ENCODE measurements around the gene ADH5.

Gene ADH5

DNA sequence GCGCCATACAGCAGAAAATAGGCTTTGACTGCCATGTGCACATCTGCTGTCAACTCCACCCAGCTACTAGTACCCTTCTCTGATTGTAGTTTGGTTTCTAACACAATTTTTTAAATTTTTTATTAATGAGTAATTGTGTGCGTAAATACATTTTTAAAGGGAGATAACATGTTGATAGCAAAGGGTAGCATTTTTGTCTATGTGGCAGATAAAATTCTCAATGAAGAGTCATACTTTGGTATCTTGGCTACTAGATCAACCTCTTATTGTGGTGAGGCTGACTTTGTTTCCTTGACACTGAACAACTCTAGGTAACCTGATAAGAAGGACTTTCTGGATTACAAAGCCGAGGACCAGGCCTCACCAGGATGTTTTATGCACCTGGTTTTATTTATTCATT is 46.0 kb upstream of the ADH5 start:
- Histone ChIP-seq H3K4me3 (ENCODE audit: low read length) (no peak overlapping the region), H3K27me3 (ENCODE audit: control insufficient read depth, low read length) (no peaks in the 10 kb centered on the region), H3K36me3 (ENCODE audit: control insufficient read depth, low read length) (no peaks in the 10 kb centered on the region), H3K4me2 (ENCODE audit: low read length) (no peak overlapping the region), H3K79me2 (ENCODE audit: control insufficient read depth, low read length) (no peaks in the 10 kb centered on the region), H3F3A (ENCODE audit: control insufficient read depth, insufficient read depth) (no peaks in the 10 kb centered on the region), H3K9me2 (replicated peaks; ENCODE audit: control insufficient read depth, low read length) (no peaks in the 10 kb centered on the region), H3K9me3 (ENCODE audit: control insufficient read depth, insufficient read depth, low read length) (no peaks in the 10 kb centered on the region), H3K4me1 (ENCODE audit: control insufficient read depth, low read length) (no peaks in the 10 kb centered on the region), H4K20me1 (ENCODE audit: control insufficient read depth, insufficient read depth, low read depth, low read length) (no peaks in the 10 kb centered on the region), H3K27ac (ENCODE audit: low read depth, low read length) (no peak overlapping the region)
- no peak for TF ChIP-seq EZH2phosphoT487 (IDR thresholded peaks at IDR 0.05; ENCODE audit: borderline replicate concordance, low read length)
- TF ChIP-seq, protein P1, sequence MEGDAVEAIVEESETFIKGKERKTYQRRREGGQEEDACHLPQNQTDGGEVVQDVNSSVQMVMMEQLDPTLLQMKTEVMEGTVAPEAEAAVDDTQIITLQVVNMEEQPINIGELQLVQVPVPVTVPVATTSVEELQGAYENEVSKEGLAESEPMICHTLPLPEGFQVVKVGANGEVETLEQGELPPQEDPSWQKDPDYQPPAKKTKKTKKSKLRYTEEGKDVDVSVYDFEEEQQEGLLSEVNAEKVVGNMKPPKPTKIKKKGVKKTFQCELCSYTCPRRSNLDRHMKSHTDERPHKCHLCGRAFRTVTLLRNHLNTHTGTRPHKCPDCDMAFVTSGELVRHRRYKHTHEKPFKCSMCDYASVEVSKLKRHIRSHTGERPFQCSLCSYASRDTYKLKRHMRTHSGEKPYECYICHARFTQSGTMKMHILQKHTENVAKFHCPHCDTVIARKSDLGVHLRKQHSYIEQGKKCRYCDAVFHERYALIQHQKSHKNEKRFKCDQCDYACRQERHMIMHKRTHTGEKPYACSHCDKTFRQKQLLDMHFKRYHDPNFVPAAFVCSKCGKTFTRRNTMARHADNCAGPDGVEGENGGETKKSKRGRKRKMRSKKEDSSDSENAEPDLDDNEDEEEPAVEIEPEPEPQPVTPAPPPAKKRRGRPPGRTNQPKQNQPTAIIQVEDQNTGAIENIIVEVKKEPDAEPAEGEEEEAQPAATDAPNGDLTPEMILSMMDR (IDR thresholded peaks at IDR 0.05; ENCODE audit: low read depth, low read length, poor library complexity, severe bottlenecking), result no peak

GRCh38 chr4:99131378-99131777 is 42.8 kb upstream of the ADH5 start:
- Histone ChIP-seq H4K20me1 (ENCODE audit: control insufficient read depth, insufficient read depth, low read depth, low read length) (no peaks in the 10 kb centered on the region), H3K9me3 (ENCODE audit: control insufficient read depth, insufficient read depth, low read length) (no peaks in the 10 kb centered on the region), H3K27ac (ENCODE audit: low read depth, low read length) (no peak overlapping the region), H3K36me3 (ENCODE audit: control insufficient read depth, low read length) (no peaks in the 10 kb centered on the region), H3K79me2 (ENCODE audit: control insufficient read depth, low read length) (no peaks in the 10 kb centered on the region), H3F3A (ENCODE audit: control insufficient read depth, insufficient read depth) (no peaks in the 10 kb centered on the region), H3K4me2 (ENCODE audit: low read length) (no peak overlapping the region), H3K9me2 (replicated peaks; ENCODE audit: control insufficient read depth, low read length) (no peaks in the 10 kb centered on the region), H3K27me3 (ENCODE audit: control insufficient read depth, low read length) (no peaks in the 10 kb centered on the region), H3K4me1 (ENCODE audit: control insufficient read depth, low read length) (no peaks in the 10 kb centered on the region), H3K4me3 (ENCODE audit: low read length) (no peak overlapping the region)
- TF ChIP-seq EZH2phosphoT487 (IDR thresholded peaks at IDR 0.05; ENCODE audit: borderline replicate concordance, low read length), result no peak
- TF ChIP-seq, protein P1 (IDR thresholded peaks at IDR 0.05; ENCODE audit: low read depth, low read length, poor library complexity, severe bottlenecking), result no peak

DNA sequence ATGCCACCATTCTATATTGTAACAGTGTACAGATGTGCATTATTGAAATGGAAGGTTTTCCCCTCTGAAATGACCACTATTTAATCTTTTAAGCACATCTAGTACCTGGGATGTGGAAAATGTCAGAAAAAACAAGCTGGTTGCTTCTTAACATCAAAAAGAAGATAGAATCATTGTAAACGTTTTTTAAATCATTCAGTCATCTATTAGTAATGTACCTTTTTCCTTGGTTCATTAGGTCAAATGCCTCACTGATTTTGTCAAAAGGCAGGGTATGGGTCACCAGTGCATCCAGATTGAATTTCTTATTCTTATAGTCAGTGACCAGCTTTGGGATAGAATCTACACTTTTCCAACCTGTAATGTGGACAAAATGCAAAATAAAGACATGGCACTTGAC is 37.8 kb upstream of the ADH5 start:
- TF ChIP-seq, protein P1 (IDR thresholded peaks at IDR 0.05; ENCODE audit: low read depth, low read length, poor library complexity, severe bottlenecking), result no peak
- TF ChIP-seq EZH2phosphoT487 (IDR thresholded peaks at IDR 0.05; ENCODE audit: borderline replicate concordance, low read length), result no peak
- Histone ChIP-seq H3K9me3 (ENCODE audit: control insufficient read depth, insufficient read depth, low read length) (no peaks in the 10 kb centered on the region), H3K27me3 (ENCODE audit: control insufficient read depth, low read length) (no peaks in the 10 kb centered on the region), H4K20me1 (ENCODE audit: control insufficient read depth, insufficient read depth, low read depth, low read length) (no peaks in the 10 kb centered on the region), H3K79me2 (ENCODE audit: control insufficient read depth, low read length) (no peaks in the 10 kb centered on the region), H3K4me1 (ENCODE audit: control insufficient read depth, low read length) (no peaks in the 10 kb centered on the region), H3K9me2 (replicated peaks; ENCODE audit: control insufficient read depth, low read length) (no peaks in the 10 kb centered on the region), H3K4me2 (ENCODE audit: low read length) (no peak overlapping the region), H3F3A (ENCODE audit: control insufficient read depth, insufficient read depth) (no peaks in the 10 kb centered on the region), H3K36me3 (ENCODE audit: control insufficient read depth, low read length) (no peaks in the 10 kb centered on the region), H3K4me3 (ENCODE audit: low read length) (no peak overlapping the region), H3K27ac (ENCODE audit: low read depth, low read length) (no peak overlapping the region)

- Histone ChIP-seq H3K27ac (ENCODE audit: low read depth, low read length) (no peak overlapping the region), H3F3A (ENCODE audit: control insufficient read depth, insufficient read depth) (no peaks in the 10 kb centered on the region), H4K20me1 (ENCODE audit: control insufficient read depth, insufficient read depth, low read depth, low read length) (no peaks in the 10 kb centered on the region), H3K27me3 (ENCODE audit: control insufficient read depth, low read length) (no peaks in the 10 kb centered on the region), H3K4me2 (ENCODE audit: low read length) (no peak overlapping the region), H3K4me1 (ENCODE audit: control insufficient read depth, low read length) (no peaks in the 10 kb centered on the region), H3K36me3 (ENCODE audit: control insufficient read depth, low read length) (no peaks in the 10 kb centered on the region), H3K9me3 (ENCODE audit: control insufficient read depth, insufficient read depth, low read length) (no peaks in the 10 kb centered on the region), H3K9me2 (replicated peaks; ENCODE audit: control insufficient read depth, low read length) (no peaks in the 10 kb centered on the region), H3K4me3 (ENCODE audit: low read length) (no peak overlapping the region), H3K79me2 (ENCODE audit: control insufficient read depth, low read length) (no peaks in the 10 kb centered on the region)
- no peak for TF ChIP-seq EZH2phosphoT487 (IDR thresholded peaks at IDR 0.05; ENCODE audit: borderline replicate concordance, low read length)
- TF ChIP-seq, protein P1 (IDR thresholded peaks at IDR 0.05; ENCODE audit: low read depth, low read length, poor library complexity, severe bottlenecking), result no peak
Measured at GRCh38 chr4:99121008-99121407, 32.4 kb upstream of the ADH5 start.
